ENCODE results near the gene ART5. TPM values are rescaled to one million over a fixed set of nuclear protein-coding genes. Genes with fewer than 3 reads are reported as not detected.

The ART5 gene, protein sequence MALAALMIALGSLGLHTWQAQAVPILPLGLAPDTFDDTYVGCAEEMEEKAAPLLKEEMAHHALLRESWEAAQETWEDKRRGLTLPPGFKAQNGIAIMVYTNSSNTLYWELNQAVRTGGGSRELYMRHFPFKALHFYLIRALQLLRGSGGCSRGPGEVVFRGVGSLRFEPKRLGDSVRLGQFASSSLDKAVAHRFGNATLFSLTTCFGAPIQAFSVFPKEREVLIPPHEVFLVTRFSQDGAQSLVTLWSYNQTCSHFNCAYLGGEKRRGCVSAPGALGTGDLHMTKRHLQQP
- 1.1 TPM in 1 of 2 replicates, not detected in the other for total RNA-seq (ENCODE audit: low replicate concordance)

DNA sequence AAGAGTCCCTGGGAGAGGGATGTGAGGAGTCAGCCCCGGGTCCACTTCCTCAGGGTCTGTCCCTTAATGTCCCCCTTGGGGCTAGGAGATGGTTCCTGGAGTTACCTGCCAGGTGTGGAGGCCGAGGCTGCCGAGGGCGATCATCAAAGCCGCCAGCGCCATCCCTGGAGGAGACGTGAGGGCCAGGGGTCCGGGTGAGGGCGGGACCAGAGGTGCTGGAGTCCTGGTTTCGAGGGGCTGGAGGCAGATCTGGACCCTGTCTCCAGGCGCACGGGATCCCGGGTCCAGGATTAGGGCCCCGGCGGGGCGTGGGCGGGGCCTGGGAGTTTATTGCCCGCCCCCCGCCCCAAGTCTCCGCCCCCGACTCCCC, at the start of gene ART5:
TSS of gene ART5 (minus strand) at position 292 of the 370 bp plus-strand sequence. CDS start at position 162, 130 bp downstream.

DNA sequence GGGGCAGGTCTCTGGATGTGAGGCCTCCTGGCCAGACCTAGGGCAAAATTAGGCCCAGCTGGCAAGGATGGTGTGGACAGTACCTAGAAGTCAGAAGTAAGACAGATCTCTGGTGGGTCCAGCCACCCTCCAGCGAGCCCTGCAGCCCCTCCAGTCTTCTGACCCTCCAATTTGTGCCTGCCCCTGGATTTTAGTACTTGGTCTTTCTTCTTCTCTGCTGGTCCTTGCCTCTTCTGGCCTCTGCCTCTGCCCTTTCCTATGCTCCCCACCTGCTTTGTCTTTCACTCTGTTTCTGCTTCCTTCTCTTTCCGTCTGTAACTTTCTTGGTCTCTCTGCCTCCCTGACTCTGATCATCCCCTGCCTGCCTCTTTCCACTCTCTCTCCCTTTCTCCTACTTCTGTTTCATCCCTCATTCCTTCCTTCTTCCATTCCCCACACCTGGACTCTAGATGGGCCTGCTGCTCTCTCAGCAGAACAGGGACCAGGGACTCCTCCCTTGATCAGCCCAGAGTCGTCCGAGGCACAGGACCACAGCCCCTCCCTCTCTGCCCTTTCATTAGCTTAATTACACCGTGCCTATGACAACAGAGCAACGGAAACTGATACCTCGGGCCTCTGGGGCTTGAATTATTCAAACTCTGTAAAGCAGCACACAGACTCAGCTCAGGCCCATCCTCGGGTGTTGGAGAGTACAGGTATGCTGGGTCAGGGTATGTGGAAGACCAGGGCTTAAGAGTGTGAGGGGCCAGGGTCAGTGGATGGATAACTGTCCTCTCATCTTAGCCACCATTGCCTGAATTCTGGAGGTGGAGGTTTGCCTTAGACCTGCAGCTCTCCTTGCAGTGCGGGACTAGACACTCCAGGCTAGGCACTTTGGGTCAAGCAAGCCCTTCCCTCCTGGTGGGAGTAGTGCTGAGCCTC, 29.8 kb upstream of the ART5 start, which contains the start of gene CHRNA10:
TSS of gene CHRNA10 (minus strand) at position 51 of the 921 bp plus-strand sequence. CDS start 72 bp downstream, outside the sequence.

GRCh38 chr11:3644817-3645235, 3.0 kb upstream of the ART5 start, which contains the start of gene ART1:
TSS of gene ART1 (plus strand) at chr11:3645128. CDS start at chr11:3659214, 14,086 bp downstream.

Other genes starting within 250 kb of the ART5 start
- gene ART1, start 3.1 kb upstream of the ART5 start, total RNA-seq (ENCODE audit: low replicate concordance) = not detected in 2 replicates
- gene CHRNA10, start 29.4 kb upstream of the ART5 start, total RNA-seq (ENCODE audit: low replicate concordance) = 0.23 and 1.1 TPM in 2 replicates
- 65.9 and 70.9 TPM in 2 replicates for gene NUP98, start 155.6 kb upstream of the ART5 start, total RNA-seq (ENCODE audit: low replicate concordance)
- gene PGAP2, start 166.6 kb upstream of the ART5 start, total RNA-seq (ENCODE audit: low replicate concordance) = 8.9 and 18.0 TPM in 2 replicates
- gene RHOG, start 199.0 kb upstream of the ART5 start, total RNA-seq (ENCODE audit: low replicate concordance) = 7.1 and 9.0 TPM in 2 replicates
- 32.9 and 122 TPM in 2 replicates for gene STIM1, start 213.7 kb upstream of the ART5 start, total RNA-seq (ENCODE audit: low replicate concordance)

All from smooth muscle cell of the coronary artery (primary cell).